WERI-Rb-1 (cell line): ENCODE measurements around the gene NDST1.

ENCODE experiments used
- DNase-seq: peaks from one replicate; pipeline ENCODE4 v3.0.0-alpha.2; 2020
- H3K27ac ChIP-seq: fragments of 250-450 bp; sonication (Bioruptor Pico); 2 replicates; pipeline ENCODE4 v1.5.1; 2020; ENCODE audit warnings: mild to moderate bottlenecking, moderate library complexity
- H3K27me3 ChIP-seq: fragments of 250-450 bp; sonication (Bioruptor Pico); 2 replicates; pipeline ENCODE4 v1.5.1; 2021; ENCODE audit warnings: mild to moderate bottlenecking, low read depth, moderate library complexity; ENCODE audit not compliant: insufficient read depth, severe bottlenecking
- H3K36me3 ChIP-seq: fragments of 250-450 bp; sonication (Bioruptor Pico); 2 replicates; pipeline ENCODE4 v1.5.1; 2020; ENCODE audit warnings: mild to moderate bottlenecking, moderate library complexity
- H3K4me3 ChIP-seq: 2 replicates; pipeline ENCODE4 v1.5.1; 2011; ENCODE audit warnings: low read depth, mild to moderate bottlenecking, control low read depth, low read length
- H3K9me3 ChIP-seq: fragments of 250-450 bp; sonication (Bioruptor Pico); 2 replicates; pipeline ENCODE4 v1.5.1; 2021; ENCODE audit warnings: mild to moderate bottlenecking, moderate library complexity; ENCODE audit not compliant: severe bottlenecking
- CTCF ChIP-seq: IDR thresholded peaks from 2 replicates; pipeline ENCODE4 v1.5.1; 2011; ENCODE audit warnings: low read depth, mild to moderate bottlenecking, control low read depth, inconsistent platforms, low read length

Gene NDST1

DNA sequence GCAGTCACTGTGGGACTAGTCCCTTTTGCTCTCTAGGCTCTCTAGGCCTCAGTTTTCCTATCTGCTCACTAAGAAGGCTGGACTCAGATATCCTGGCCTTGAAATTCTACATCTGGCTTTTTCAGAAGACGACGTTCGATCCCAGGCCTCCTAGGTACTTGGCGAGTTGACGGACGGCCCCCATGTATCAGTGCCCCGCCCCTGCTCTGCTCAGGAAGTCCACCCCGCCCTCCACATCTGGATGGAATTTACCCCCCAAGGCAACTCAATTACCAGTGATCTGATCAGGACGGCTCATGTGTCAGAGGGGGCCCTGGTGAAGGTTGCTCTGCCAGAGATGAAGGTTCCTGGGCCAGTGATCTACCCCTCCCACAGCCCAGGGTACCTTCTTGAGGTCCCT lies 88.4 kb downstream of the NDST1 start:
- no peaks in the 10 kb centered on the region for H3K36me3 ChIP-seq
- no peaks in the 10 kb centered on the region for H3K9me3 ChIP-seq
- no peak for TF ChIP-seq CTCF
- no peak for DNase-seq
- no peak overlapping the region for H3K4me3 ChIP-seq
- no peaks in the 10 kb centered on the region for H3K27me3 ChIP-seq
- no peak overlapping the region for H3K27ac ChIP-seq

- DNase-seq: no peak
- TF ChIP-seq CTCF: no peak
- no peaks in the 10 kb centered on the region for H3K36me3 ChIP-seq
- no peak overlapping the region for H3K4me3 ChIP-seq
- no peaks in the 10 kb centered on the region for H3K27me3 ChIP-seq
- H3K27ac ChIP-seq: no peak overlapping the region
- no peaks in the 10 kb centered on the region for H3K9me3 ChIP-seq
Observed at GRCh38 chr5:150596826-150597225, 88.9 kb downstream of the NDST1 start.

GRCh38 chr5:150598006-150598405 lies 90.1 kb downstream of the NDST1 start:
- Histone ChIP-seq H3K27ac (no peak overlapping the region), H3K4me3 (no peak overlapping the region), H3K27me3 (no peaks in the 10 kb centered on the region), H3K36me3 (no peaks in the 10 kb centered on the region), H3K9me3 (no peaks in the 10 kb centered on the region)
- no peak for TF ChIP-seq CTCF
- no peak for DNase-seq

DNA sequence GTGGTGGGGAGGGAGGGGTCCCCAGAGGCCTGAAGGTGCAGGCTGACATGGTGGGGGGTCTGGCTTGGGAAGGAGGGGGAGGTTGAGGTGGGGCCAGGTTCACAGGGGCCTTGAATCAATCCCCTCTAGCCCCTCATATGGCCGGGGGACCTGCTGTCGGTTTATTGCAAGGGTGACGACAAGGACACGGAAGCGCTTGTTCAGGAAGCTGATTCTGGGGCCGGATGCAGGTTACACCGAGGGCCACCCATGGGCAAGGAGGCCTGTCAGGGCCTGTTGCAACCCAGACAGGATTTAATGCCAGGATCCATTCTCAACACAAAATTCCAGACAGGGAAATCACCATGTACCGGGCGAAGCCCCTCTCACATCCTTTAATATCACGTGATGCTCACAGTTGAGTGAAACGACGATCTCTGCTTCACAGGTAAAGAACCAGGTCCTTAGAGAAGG lies 90.9 kb downstream of the NDST1 start:
- no peak for DNase-seq
- Histone ChIP-seq H3K27me3 (no peaks in the 10 kb centered on the region), H3K4me3 (no peak overlapping the region), H3K36me3 (no peaks in the 10 kb centered on the region), H3K27ac (no peak overlapping the region), H3K9me3 (no peaks in the 10 kb centered on the region)
- TF ChIP-seq CTCF: no peak

DNA sequence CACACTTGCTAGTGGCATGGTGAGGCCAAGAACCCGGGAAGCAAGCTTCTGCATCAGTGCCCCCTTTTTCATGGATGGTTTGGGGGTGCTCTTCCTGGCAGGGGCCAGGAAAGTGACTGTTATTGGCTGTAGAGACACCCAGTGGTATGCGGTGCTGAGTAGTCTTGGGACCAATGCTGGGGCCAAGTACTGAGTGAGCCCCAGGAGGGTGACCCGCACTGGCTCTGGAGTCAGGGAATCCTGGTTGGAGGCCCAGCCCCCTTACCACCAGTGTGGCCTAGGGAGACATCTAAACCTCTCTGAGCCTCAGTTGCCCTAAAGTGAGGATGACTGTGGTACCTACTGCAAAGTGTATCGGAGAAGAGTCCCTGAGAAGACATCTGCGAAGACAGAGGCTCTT lies 91.3 kb downstream of the NDST1 start:
- Histone ChIP-seq H3K27me3 (no peaks in the 10 kb centered on the region), H3K9me3 (no peaks in the 10 kb centered on the region), H3K4me3 (no peak overlapping the region), H3K27ac (no peak overlapping the region), H3K36me3 (no peaks in the 10 kb centered on the region)
- TF ChIP-seq CTCF: no peak
- no peak for DNase-seq

DNA sequence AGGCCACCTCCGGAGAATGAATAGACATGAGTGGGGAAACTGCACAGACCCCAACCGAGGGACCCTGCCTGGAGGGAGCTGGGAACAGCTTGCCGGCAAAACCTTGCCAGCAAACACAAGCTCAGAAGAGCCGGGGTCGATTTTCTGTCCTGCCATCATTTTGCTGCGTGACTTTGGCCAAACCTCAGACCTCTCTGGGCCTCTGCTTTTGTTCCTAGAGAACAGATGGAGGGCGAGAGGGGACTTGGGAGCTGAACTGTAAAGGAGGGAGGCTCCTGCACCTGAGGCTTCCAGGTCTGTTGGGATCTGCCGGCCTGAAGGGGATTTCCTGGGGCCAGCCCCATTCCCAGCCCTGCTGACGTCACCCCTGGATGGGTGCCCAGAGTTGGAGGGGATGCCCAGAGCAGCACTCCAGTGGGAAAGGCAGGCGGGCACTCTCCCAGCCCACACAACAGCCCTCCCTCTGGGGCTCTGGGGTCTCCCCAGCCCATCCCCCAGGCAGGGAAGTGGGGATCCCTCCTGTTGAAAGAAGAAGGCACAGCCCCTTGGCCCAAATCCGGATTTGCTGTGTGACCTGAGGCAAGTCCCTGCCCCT lies 92.1 kb downstream of the NDST1 start:
- DNase-seq: no peak
- H3K27me3 ChIP-seq: no peaks in the 10 kb centered on the region
- no peak overlapping the region for H3K4me3 ChIP-seq
- H3K9me3 ChIP-seq: no peaks in the 10 kb centered on the region
- no peak for TF ChIP-seq CTCF
- no peaks in the 10 kb centered on the region for H3K36me3 ChIP-seq
- no peak overlapping the region for H3K27ac ChIP-seq
